Renal pelvis (tissue), 4 donors: Measurements from ENCODE around the gene CTNNA3. TPM values are rescaled to one million over a fixed set of nuclear protein-coding genes. Genes with fewer than 3 reads are reported as not detected.
A peak's percentile ranks its signal among the peaks of the same experiment; 100 is the strongest.

Experiments used
- DNase-seq: peaks from one replicate; pipeline ENCODE4 v3.0.0-alpha.2; 2013
- polyA plus RNA-seq, 3 donors: library from polyadenylated mRNA; unstranded; fragments of 120-200 nt; gene quantifications; one replicate each; pipeline ENCODE4 v1.2.1, GENCODE V29; 2013; ENCODE audit not compliant: insufficient read length in 3 of 3

CTNNA3 gene
- polyA plus RNA-seq, 3 donors = 2.8 to 4.2 (median 4.1) TPM

- DNase-seq = peak; percentile 27
These were observed 29.5 kb downstream of the CTNNA3 start for GRCh38 chr10:67666416-67667034.

- DNase-seq = no peak
These were observed 30.5 kb downstream of the CTNNA3 start for GRCh38 chr10:67665491-67665890.

DNA sequence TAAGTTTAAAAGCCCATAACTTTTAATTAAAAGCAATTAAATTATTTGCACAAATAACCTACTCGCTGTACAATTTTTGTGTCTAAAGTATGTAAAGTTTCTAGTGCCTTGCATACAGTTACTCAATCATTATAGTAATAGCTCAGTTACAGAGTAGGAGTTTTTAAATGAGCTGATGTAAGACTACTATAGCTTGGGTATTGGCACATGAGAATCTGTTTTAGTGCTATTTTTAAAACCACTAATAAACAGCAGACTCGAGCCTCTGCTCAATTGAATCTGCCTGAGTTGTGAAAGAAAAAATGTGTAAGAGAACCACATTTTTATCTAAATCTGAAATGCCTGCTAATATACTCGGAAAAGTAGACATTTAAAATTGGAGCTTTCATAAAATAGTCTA is 31.1 kb downstream of the CTNNA3 start:
- no peak for DNase-seq

GRCh38 chr10:67663449-67664087 is 32.4 kb downstream of the CTNNA3 start:
- DNase-seq = no peak

DNA sequence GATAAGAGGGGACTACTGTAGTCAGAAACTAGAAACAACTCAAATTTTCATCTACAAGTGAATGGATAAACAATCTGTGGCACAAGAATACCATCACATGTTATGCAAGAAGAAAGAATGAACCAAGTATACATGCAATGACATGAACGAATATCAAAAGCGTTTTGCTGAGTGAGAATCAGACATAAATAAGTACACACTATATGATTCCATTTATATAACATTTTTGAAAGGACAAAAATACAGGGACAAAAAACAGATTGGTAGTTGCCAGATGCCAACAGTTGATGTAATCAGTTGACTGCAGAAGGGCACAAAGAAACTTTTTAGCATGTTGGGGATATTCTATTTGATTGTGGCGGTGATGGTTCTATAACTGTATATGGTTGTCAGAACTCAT is 33.6 kb downstream of the CTNNA3 start:
- no peak for DNase-seq

GRCh38 chr10:67659497-67659896 is 36.5 kb downstream of the CTNNA3 start:
- DNase-seq = no peak

GRCh38 chr10:67657775-67658174 is 38.2 kb downstream of the CTNNA3 start:
- no peak for DNase-seq

DNA sequence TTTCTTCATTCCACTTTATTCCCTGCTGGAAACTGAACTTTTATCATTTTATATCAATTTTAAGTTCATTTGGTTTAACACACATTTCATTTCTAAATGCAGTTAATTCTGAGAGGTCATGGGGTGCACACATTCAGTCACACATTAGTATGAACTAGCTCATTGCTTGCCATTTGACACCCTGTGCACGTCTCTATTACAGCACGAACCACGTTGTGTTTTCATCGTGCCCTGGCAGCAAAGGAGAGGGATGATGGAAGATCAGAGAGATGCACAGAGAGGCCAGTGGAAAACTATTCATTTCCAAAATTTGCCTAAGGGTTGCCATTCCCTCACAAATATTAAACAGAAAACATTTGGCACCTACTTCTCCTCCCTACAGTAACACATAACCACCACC is 45.4 kb downstream of the CTNNA3 start:
- no peak for DNase-seq

DNA sequence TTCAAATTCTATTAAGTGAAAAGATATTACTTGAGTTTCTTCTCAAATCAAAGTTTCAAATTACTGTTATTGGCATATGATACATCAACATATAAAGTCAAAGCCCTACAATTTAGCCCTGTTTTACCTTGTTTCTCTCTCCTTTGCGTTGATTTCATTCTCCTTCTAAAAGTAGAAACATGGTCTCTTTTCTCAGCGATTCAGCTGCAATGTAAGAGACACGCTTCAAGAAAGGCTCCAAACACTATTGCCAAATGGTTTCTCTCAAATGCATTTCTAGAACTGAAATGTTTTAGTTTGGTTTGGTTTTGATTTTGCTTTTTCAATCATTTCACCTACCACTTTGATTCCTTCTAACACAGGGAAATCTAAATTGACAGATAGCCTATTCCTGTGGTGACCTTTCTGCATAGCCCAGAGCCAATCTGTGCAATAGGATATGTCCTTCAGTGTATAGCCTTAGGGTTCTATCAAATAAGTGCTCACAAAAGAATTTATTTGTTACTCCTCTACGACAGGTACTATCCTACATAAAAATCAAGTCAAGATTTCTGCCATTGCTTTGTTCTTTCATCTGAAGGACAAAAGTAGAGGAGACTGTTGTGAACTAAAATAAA is 47.3 kb downstream of the CTNNA3 start:
- DNase-seq = no peak

DNA sequence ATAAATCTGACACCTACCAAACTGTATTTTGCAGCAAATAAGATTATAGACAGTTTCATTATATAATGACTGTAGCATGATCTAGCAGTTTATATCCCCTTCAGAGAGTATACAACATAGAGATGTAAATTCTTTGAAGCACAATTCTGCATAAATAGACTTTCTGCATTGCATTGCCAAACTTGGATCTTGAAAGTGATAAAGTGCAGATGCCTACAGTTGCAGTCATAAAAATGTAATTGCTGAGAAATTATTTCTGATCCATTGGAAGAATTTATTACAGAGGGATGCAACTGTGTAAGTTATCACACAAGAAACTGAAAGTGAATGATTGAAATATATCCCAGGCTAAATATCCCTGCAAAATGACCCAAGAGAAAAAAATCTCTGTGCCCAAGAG is 65.1 kb downstream of the CTNNA3 start:
- no peak for DNase-seq

- peak; percentile 72 for DNase-seq
These were observed 66.5 kb downstream of the CTNNA3 start for GRCh38 chr10:67629461-67629971.

- no peak for DNase-seq
These were observed 73.0 kb downstream of the CTNNA3 start for GRCh38 chr10:67622984-67623383.

- DNase-seq = no peak
These were observed 73.5 kb downstream of the CTNNA3 start for GRCh38 chr10:67622511-67622910.

- DNase-seq = no peak
These were observed 74.2 kb downstream of the CTNNA3 start for GRCh38 chr10:67621834-67622233.

DNA sequence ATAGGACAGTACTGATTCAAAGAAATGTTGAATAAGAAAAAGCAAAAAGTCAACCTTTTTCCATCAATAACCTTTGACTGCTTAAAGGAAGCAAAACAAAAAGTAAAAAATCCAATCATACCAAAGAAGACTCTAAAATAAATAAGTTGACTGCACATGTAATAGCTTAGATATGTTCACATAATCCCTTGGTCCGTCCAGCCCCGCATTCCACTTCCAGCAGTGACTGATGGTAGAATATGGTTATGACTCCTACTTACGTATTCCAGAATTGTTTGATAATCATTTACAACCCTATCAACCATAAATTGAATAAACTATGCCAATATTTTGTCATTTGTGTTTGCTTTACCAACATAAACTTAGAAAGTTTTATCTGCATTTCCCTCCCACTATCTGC is 77.9 kb downstream of the CTNNA3 start:
- DNase-seq = no peak

DNA sequence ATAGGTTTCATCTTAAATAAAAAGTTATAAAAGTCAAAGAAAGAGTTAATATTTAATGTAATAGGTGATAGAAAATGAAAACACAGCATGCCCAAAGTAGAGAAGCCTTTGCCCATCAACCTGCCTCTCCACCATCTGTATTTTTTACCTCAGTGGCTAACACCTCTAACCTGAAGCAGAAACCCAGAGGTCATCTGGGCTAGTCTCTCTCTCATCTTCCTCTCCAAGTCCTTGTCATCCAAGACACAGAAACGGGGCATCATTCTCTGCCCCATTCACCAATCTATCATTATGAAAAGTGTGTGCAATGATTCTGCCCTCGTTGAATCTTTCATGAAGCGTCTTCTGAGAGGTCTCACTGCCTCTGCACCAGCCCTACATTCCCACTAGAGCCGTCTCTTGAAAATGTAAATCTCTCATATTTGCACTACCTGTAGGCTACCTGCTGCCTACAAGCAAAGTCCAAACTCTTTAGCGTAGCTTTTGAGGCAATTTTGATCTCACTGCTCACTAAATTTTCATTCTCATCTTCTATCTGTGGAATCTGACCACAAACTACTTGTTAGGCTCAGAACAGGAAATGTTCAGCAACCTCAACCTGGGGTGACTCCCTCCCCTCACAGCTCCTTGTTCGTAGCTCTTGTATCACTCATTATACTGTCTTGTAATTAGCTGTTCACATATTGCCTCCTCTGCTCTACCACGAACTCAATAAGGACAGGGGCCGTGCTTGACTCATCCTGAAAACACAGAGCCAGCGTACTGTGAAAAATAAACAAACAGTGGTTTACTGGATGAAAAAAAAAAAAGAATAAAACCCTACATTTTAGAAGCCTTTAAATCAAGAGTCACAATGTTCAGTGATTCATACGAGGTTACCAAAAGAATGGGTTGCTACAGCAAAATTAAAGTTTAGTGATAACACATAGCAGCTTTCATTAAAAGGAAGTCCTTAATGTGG is 83.1 kb downstream of the CTNNA3 start:
- DNase-seq = no peak

DNA sequence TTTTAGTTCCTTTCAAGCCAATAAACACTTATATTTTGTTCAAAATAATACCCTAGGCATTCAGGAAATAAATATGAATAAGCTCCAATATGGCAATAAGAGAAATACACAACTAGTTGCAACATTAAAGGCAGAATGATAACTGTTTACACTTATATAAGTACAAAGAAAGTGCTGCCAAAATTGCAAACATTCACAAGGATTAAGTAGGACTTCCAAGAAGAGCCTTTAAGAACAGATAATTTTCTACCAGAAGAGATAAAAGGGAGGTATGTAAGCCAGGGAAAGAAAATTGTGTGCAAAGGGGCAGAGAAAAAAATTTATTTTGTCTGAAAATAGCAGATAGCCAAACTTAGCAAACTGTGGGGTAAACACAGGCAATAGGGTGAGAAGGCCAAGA is 83.8 kb downstream of the CTNNA3 start:
- no peak for DNase-seq

- no peak for DNase-seq
These were observed 85.8 kb downstream of the CTNNA3 start for GRCh38 chr10:67609996-67610793.

DNA sequence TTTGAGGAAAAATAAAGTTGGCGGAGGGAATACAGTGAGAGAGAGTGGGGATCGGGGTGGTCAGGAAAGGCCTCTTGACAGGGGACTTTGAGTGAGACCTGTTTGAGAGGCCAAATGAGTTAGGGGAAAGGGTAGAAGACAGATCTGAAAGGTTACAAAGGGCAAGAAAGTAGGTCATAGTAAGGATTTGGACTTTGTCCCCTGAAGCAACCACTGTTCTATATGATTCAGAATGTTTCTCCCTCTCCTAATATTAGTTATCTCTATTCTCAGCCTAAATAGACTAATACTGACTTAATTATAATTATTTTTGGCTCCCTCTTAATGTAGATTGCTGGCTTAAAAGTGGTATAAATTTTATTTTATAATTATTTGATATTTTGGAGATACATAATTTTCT is 88.0 kb downstream of the CTNNA3 start:
- no peak for DNase-seq

DNA sequence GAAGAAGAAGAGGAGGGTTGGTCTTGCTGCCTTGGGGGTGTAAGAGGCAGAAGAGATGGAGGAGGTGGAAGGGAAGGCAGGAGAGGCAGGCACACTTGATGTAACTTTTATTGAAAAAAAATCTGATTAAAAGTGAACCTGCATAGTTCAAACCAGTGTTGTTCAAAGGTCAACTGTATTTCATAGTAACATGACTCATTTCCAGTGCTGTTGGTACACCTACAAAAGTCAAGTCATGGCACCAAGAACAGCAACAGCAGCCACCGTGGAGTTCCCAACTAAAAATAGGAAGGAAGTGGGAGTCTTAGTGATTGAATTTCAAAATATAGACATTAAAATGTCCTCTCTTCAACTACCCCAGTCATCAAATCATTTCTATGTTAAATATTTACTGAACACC is 88.5 kb downstream of the CTNNA3 start:
- DNase-seq = no peak

DNA sequence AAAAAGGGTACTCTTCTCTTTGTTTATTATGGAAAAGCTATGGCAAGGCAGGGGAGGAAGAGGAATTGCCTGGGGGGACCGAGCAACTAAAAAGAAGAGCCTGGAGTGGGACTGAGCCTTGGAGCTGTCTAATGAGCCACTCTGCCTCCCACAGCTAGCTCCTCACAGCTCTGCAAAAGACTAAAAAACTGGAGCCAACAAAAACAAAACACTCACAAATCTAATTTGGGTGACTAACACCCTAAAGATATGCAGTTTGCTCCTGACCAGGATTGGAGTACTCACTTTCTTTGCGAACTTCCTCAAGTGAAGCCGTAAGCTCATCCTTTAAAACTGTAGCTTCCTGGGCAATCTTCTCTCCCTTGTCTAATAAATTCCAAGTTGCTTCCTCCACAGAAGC is 89.4 kb downstream of the CTNNA3 start:
- DNase-seq = no peak
